Smooth muscle cell (in vitro differentiated cells): ENCODE measurements around the gene TRAF3. TPM values are rescaled to one million over a fixed set of nuclear protein-coding genes. Genes with fewer than 3 reads are reported as not detected.

Experiments
- DNase-seq: peaks from one replicate; lab custom pipeline; 2025; ENCODE audit not compliant: unreplicated experiment; lab: John Stamatoyannopoulos, UW
- H2AFZ ChIP-seq: fragments of 200-600 bp; sonication (generic); 2 replicates; pipeline ENCODE4 v1.6.0; 2016; ENCODE audit warnings: antibody characterized with exemption, low read depth, mild to moderate bottlenecking
- H3F3A ChIP-seq: fragments of 200-600 bp; sonication (generic); 2 replicates; pipeline ENCODE4 v1.6.0; 2017; ENCODE audit warnings: antibody characterized with exemption, low read depth
- H3K27ac ChIP-seq: fragments of 200-600 bp; sonication (generic); 2 replicates; pipeline ENCODE4 v1.5.1; 2016; ENCODE audit warnings: low read depth, mild to moderate bottlenecking
- H3K27me3 ChIP-seq: fragments of 200-600 bp; sonication (generic); 2 replicates; pipeline ENCODE4 v1.6.1; 2016; ENCODE audit warnings: low read depth, mild to moderate bottlenecking
- H3K36me3 ChIP-seq: fragments of 200-600 bp; sonication (generic); 2 replicates; pipeline ENCODE4 v1.5.1; 2016; ENCODE audit warnings: low read depth
- H3K4me1 ChIP-seq: fragments of 200-600 bp; sonication (generic); 2 replicates; pipeline ENCODE4 v1.5.1; 2016; ENCODE audit warnings: low read depth
- H3K4me2 ChIP-seq: fragments of 200-600 bp; sonication (generic); 2 replicates; pipeline ENCODE4 v1.6.0; 2016; ENCODE audit warnings: mild to moderate bottlenecking
- H3K4me3 ChIP-seq: fragments of 200-600 bp; sonication (generic); 2 replicates; pipeline ENCODE4 v1.5.1; 2016; ENCODE audit warnings: mild to moderate bottlenecking
- H3K79me2 ChIP-seq: fragments of 200-600 bp; sonication (generic); 2 replicates; pipeline ENCODE4 v1.6.0; 2016; ENCODE audit warnings: low read depth, mild to moderate bottlenecking
- H3K9ac ChIP-seq: fragments of 200-600 bp; sonication (generic); 2 replicates; pipeline ENCODE4 v1.6.0; 2016; ENCODE audit warnings: low read depth
- H3K9me3 ChIP-seq: fragments of 200-600 bp; sonication (generic); replicated peaks from 2 replicates; pipeline ENCODE4 v1.5.1; 2016; ENCODE audit warnings: low read depth
- H4K20me1 ChIP-seq: fragments of 200-600 bp; sonication (generic); 2 replicates; pipeline ENCODE4 v1.6.0; 2016; ENCODE audit warnings: low read depth
- WGBS: methylation state at CpG from one replicate; pipeline ENCODE4 v1.1.7; 2016; ENCODE audit warnings: low lambda C conversion rate; 5-methylcytosine and 5-hydroxymethylcytosine counted together
- polyA plus RNA-seq: library from polyadenylated mRNA; unstranded; fragments of >200 nt; fragmentation: Nextera tagmentation; extraction: Ambion mirVana; gene quantifications from 2 replicates; pipeline ENCODE4 v1.2.1, GENCODE V29; 2016
- total RNA-seq: library from RNA; depleted of rRNA; stranded (reverse); fragments of >200 nt; gene quantifications from 2 replicates; pipeline ENCODE4 v1.2.3, GENCODE V29; 2014
- TF ChIP-seq, protein P1 (sequence below): fragments of 200-600 bp; sonication (generic); IDR thresholded peaks from 2 replicates; pipeline ENCODE4 v1.5.1; 2017; ENCODE audit warnings: borderline replicate concordance, mild to moderate bottlenecking, antibody characterized with exemption; ENCODE audit not compliant: insufficient read depth, poor library complexity, severe bottlenecking

The TRAF3 gene
- total and polyA plus RNA-seq, 2 experiments from 2014 or later: 9.4 to 24.6 TPM

DNA sequence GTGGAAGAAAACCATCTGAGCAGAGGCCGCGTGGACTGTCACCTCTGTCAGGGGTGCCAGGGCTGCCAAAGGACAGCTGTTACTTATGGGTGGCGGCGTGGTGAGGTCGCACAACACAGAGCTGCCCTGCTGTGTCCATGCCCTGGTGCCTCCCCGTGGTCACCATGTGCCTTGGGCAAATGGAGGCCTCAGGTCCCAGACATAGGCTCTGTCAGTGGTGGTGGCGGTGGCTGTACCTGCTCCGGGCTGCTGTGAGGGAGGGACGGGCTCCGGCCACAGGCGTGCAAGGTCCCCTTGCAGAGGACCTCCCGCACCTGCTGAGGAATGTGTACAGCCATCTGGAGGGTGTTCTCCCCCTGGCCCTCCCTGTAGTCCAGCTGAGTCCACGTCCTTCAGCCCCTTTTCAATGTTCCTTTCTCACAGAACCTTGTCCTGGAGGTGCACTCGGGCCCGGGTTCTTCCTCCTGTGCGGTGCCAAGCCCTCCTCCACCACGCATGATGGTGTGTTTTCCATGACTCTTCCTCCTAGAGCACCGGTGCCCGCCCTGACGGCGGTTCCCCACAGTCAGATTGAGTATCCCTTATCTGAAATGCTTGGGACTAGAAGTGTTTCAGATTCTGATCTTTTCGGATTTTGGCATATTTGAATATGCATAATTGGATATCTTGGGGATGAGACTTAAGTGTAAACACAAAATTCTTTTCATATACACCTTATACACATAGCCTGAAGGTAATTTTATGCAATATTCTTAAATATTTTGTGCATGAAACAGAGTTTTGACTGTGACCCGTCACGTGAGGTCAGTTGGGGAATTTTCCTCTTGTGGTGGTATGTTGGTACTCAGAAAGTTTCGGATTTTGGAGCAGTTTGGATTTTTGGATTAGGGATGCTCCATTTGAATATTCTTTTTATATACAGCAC, 49.8 kb downstream of the TRAF3 start:
- Histone ChIP-seq H3K9me3 (no peaks in the 10 kb centered on the region), H3F3A (no peaks in the 10 kb centered on the region), H3K36me3 (no peaks in the 10 kb centered on the region), H3K4me3 (no peak overlapping the region), H3K4me2 (no peak overlapping the region), H3K27ac (no peak overlapping the region), H2AFZ (no peak overlapping the region), H3K27me3 (no peaks in the 10 kb centered on the region), H4K20me1 (peaks cover 100% of the 10 kb centered on the region), H3K4me1 (peaks cover 15% of the 10 kb centered on the region), H3K9ac (no peak overlapping the region), H3K79me2 (peaks cover 80% of the 10 kb centered on the region)
- 96% methylated on average over 25 of the region's 25 CpGs for WGBS
- DNase-seq: no peak
- TF ChIP-seq, protein P1, sequence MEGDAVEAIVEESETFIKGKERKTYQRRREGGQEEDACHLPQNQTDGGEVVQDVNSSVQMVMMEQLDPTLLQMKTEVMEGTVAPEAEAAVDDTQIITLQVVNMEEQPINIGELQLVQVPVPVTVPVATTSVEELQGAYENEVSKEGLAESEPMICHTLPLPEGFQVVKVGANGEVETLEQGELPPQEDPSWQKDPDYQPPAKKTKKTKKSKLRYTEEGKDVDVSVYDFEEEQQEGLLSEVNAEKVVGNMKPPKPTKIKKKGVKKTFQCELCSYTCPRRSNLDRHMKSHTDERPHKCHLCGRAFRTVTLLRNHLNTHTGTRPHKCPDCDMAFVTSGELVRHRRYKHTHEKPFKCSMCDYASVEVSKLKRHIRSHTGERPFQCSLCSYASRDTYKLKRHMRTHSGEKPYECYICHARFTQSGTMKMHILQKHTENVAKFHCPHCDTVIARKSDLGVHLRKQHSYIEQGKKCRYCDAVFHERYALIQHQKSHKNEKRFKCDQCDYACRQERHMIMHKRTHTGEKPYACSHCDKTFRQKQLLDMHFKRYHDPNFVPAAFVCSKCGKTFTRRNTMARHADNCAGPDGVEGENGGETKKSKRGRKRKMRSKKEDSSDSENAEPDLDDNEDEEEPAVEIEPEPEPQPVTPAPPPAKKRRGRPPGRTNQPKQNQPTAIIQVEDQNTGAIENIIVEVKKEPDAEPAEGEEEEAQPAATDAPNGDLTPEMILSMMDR: no peak

GRCh38 chr14:102827716-102828115, 50.5 kb downstream of the TRAF3 start:
- Histone ChIP-seq H3K27ac (no peak overlapping the region), H3K4me1 (peaks cover 15% of the 10 kb centered on the region), H2AFZ (no peak overlapping the region), H3F3A (no peaks in the 10 kb centered on the region), H3K9ac (no peak overlapping the region), H3K9me3 (no peaks in the 10 kb centered on the region), H3K4me3 (no peak overlapping the region), H3K79me2 (peaks cover 77% of the 10 kb centered on the region), H3K27me3 (no peaks in the 10 kb centered on the region), H4K20me1 (peaks cover 99% of the 10 kb centered on the region), H3K36me3 (no peaks in the 10 kb centered on the region), H3K4me2 (no peak overlapping the region)
- TF ChIP-seq, protein P1: no peak
- 86% methylated on average over 13 of the region's 13 CpGs for WGBS
- no peak for DNase-seq

DNA sequence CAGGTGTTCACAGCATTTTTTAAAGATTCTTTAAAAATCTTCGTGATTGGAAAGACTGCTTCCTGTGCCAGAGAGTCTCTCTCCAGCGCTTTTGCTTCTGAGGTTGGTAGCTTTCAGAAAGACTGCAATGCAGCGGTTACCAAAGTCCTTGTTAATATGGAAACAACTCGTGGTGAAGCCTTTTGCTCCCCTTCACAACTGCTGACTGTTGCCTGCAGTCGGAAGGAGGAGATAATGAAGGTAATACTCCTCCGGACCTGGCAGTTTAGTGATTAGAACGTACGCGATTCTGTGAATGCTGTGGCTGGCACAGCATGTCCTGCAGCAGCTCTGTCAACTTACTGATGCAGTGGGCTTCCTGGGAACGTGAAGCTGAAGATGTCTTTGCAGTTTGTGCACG, 50.9 kb downstream of the TRAF3 start:
- Histone ChIP-seq H3K27ac (no peak overlapping the region), H4K20me1 (peaks cover 99% of the 10 kb centered on the region), H3K27me3 (no peaks in the 10 kb centered on the region), H3K36me3 (no peaks in the 10 kb centered on the region), H3K4me1 (peaks cover 15% of the 10 kb centered on the region), H3K9ac (no peak overlapping the region), H3K9me3 (no peaks in the 10 kb centered on the region), H3F3A (no peaks in the 10 kb centered on the region), H3K4me2 (no peak overlapping the region), H2AFZ (no peak overlapping the region), H3K4me3 (no peak overlapping the region), H3K79me2 (peaks cover 73% of the 10 kb centered on the region)
- 80% methylated on average over 11 of the region's 11 CpGs for WGBS
- DNase-seq: no peak
- TF ChIP-seq, protein P1: no peak
